Left ventricle myocardium inferior (tissue), 1 donor: ENCODE results near the gene TRAM2. TPM values are rescaled to one million over a fixed set of nuclear protein-coding genes. Genes with fewer than 3 reads are reported as not detected.

ENCODE experiments used
- DNase-seq: peaks from one replicate; pipeline ENCODE4 v3.0.0-alpha.2; 2020
- H3K27ac ChIP-seq: fragments of 200-600 bp; replicated peaks from 2 replicates; pipeline ENCODE4 v1.8.0; 2021
- H3K27me3 ChIP-seq: fragments of 200-600 bp; 2 replicates; pipeline ENCODE4 v1.8.0; 2021; ENCODE audit warnings: low read depth
- H3K36me3 ChIP-seq: fragments of 200-600 bp; 2 replicates; pipeline ENCODE4 v1.8.0; 2021
- H3K4me1 ChIP-seq: fragments of 200-600 bp; 2 replicates; pipeline ENCODE4 v1.8.0; 2021
- H3K4me3 ChIP-seq: fragments of 200-600 bp; 2 replicates; pipeline ENCODE4 v1.8.0; 2021; ENCODE audit warnings: mild to moderate bottlenecking, moderate library complexity
- H3K9me3 ChIP-seq: fragments of 200-600 bp; replicated peaks from 2 replicates; pipeline ENCODE4 v1.8.0; 2021
- intact Hi-C: fragments of 100-400 bp; cut with micrococcal nuclease; formaldehyde crosslinking; loops from one replicate; pipeline ENCODE4 v1.11.0; 2022
- total RNA-seq: library from RNA; stranded (reverse); fragmentation: NEBNext Ultra II Directional; extraction: Animal tissue kit (Norgen Biotek cat#: 25700); gene quantifications from one replicate; pipeline ENCODE4 v1.2.1, GENCODE V29; 2021
- TF ChIP-seq, protein P1 (sequence below): fragments of 200-600 bp; IDR thresholded peaks from 2 replicates; pipeline ENCODE4 v1.8.0; 2021; ENCODE audit warnings: antibody characterized with exemption, mild to moderate bottlenecking, borderline replicate concordance
- donor health status: DM: no; HTN: yes; CAD: no; lungs with severe emphysema.

Gene TRAM2
- total RNA-seq, 1 donor from 2014 or later = 11.0 TPM

DNA sequence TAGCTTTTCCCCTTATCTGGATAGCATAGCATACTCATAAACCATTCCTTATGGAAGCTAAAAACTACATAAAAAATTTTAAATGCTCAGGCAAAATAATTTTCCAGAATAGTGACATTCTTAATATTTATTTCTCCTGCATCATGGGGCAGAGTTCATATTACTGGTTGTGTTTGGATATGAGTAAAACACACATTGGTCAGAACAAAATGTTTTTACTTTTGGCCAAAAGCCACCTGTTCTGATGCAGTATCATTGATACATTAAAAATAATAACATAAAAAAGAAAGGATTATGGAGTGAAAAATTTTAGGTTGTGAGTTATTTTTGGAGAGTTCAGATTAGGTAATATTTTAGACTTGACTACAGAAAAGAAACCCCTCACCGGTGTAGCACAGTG is 33.6 kb downstream of the TRAM2 start:
- no peaks in the 10 kb centered on the region for H3K36me3 ChIP-seq
- DNase-seq = no peak
- no peaks in the 10 kb centered on the region for H3K9me3 ChIP-seq
- TF ChIP-seq, protein P1, sequence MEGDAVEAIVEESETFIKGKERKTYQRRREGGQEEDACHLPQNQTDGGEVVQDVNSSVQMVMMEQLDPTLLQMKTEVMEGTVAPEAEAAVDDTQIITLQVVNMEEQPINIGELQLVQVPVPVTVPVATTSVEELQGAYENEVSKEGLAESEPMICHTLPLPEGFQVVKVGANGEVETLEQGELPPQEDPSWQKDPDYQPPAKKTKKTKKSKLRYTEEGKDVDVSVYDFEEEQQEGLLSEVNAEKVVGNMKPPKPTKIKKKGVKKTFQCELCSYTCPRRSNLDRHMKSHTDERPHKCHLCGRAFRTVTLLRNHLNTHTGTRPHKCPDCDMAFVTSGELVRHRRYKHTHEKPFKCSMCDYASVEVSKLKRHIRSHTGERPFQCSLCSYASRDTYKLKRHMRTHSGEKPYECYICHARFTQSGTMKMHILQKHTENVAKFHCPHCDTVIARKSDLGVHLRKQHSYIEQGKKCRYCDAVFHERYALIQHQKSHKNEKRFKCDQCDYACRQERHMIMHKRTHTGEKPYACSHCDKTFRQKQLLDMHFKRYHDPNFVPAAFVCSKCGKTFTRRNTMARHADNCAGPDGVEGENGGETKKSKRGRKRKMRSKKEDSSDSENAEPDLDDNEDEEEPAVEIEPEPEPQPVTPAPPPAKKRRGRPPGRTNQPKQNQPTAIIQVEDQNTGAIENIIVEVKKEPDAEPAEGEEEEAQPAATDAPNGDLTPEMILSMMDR = no peak
- no peak overlapping the region for H3K4me3 ChIP-seq
- intact Hi-C loops = no loop called here
- peaks cover 87% of the 10 kb centered on the region for H3K4me1 ChIP-seq
- no peaks in the 10 kb centered on the region for H3K27me3 ChIP-seq
- H3K27ac ChIP-seq = peak overlapping the region; percentile 51

DNA sequence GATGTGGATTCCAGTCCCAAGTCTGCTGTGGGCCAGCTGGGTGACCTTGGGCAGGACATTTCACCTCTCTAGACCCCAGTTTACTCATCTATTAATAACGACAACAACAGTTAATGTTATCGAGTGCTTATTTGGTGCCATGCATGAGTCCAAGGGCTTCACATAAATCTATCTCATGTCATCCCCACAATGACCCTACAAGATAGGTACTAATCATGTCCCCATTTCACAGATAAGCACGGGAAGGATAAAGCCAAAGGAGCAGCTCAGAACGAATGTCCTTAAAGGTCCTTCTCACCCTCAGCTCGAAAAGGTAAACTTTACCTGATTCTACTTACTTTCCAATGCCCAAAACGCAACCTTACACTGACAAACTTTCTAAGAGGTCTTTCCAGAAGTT is 35.7 kb downstream of the TRAM2 start:
- H3K9me3 ChIP-seq = no peaks in the 10 kb centered on the region
- no peaks in the 10 kb centered on the region for H3K27me3 ChIP-seq
- intact Hi-C loops = no loop called here
- H3K4me1 ChIP-seq = peaks cover 87% of the 10 kb centered on the region
- DNase-seq = no peak
- no peak overlapping the region for H3K27ac ChIP-seq
- no peak overlapping the region for H3K4me3 ChIP-seq
- H3K36me3 ChIP-seq = no peaks in the 10 kb centered on the region
- TF ChIP-seq, protein P1 = no peak

DNA sequence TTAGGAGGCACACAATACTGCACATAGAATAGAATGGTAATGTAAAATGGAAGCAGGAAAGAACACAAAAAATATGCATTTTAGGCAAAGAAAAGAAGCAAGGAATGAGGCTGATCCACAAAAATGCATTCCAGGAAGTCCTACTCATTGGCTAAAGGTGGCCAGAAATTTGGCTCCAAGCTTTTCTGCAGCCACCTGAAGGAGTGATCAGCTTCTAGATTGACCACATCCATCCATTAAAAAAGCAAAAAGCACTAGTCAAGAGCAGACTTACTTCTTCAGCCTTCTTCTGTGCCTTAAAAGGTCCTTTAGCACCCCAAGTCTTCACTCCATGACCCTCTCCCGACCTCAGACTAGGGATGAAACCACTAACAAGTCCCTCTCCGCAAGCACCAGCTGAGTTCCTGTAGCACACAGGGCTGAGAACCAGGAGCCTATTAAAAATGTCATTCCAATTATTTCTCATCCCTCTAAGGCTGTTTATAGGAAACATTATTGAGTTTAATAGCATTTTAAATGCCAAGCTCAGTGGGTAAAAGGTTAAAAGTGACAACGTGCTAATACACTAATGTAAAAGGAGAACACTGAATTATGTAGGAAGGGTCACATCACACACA is 36.5 kb downstream of the TRAM2 start:
- H3K4me1 ChIP-seq = peaks cover 87% of the 10 kb centered on the region
- no peak for DNase-seq
- peaks cover 3% of the 10 kb centered on the region for H3K36me3 ChIP-seq
- TF ChIP-seq, protein P1 = no peak
- no peak overlapping the region for H3K4me3 ChIP-seq
- no peaks in the 10 kb centered on the region for H3K27me3 ChIP-seq
- intact Hi-C loops = no loop called here
- H3K27ac ChIP-seq = no peak overlapping the region
- no peaks in the 10 kb centered on the region for H3K9me3 ChIP-seq

DNA sequence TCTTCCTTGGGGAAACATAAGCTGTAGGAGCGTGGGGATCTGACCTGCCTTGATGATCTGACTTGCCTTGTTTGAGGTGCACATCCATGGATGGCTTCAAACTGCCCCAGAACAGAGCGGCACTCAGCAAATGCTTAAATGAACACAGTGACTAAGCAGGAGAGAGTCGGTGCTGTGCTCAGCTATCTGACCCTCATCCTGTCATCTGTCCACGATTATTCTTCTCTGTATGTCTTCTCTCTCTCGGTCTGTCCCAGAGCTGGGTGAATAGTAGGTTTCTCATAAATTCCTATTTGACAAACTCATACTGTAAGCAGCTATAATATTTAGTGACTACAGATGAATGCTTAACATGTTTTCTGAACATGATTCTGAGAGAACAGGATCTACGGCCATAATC is 37.3 kb downstream of the TRAM2 start:
- peaks cover 83% of the 10 kb centered on the region for H3K4me1 ChIP-seq
- TF ChIP-seq, protein P1 = no peak
- DNase-seq = no peak
- no peaks in the 10 kb centered on the region for H3K9me3 ChIP-seq
- H3K27me3 ChIP-seq = no peaks in the 10 kb centered on the region
- peaks cover 10% of the 10 kb centered on the region for H3K36me3 ChIP-seq
- no peak overlapping the region for H3K27ac ChIP-seq
- H3K4me3 ChIP-seq = no peak overlapping the region
- intact Hi-C loops = no loop called here

DNA sequence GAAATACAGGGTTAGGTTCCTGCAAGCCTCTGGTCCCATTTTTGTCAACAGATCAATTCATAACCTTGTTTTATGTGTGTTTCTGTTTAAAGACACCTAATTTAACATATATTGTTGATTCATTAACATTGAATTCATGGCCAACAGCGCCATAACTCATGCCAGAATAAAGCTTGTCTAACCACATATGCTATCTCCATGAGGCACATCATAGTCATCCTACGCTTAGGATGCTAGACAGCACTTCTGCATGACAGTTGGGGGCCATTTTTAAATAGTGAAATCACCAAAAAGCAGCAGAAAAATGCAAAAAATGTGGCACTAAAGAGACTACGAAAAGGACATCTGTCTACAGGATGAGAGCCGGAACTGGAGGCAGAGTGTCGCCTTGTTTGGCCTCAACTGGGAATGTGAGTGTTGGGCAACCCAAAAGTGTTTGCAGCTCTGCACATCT is 37.9 kb downstream of the TRAM2 start:
- TF ChIP-seq, protein P1 = no peak
- peaks cover 16% of the 10 kb centered on the region for H3K36me3 ChIP-seq
- DNase-seq = no peak
- no peaks in the 10 kb centered on the region for H3K9me3 ChIP-seq
- intact Hi-C loops = no loop called here
- H3K4me3 ChIP-seq = no peak overlapping the region
- no peak overlapping the region for H3K27ac ChIP-seq
- H3K27me3 ChIP-seq = no peaks in the 10 kb centered on the region
- peaks cover 76% of the 10 kb centered on the region for H3K4me1 ChIP-seq
